Tibial nerve (tissue), 4 donors: Measurements from ENCODE around the gene ILF2.

ENCODE experiments used
- CTCF ChIP-seq, 5 experiments: fragments of 200-600 bp in 3 of 5; fragments of 450-650 bp in 2 of 5; sonication (generic) in 3 of 5; IDR thresholded peaks; one replicate each; pipeline ENCODE4 v1.5.1; 2016 to 2019; ENCODE audit warnings: antibody characterized with exemption in 5 of 5, mild to moderate bottlenecking in 3 of 5, moderate library complexity in 2 of 5
- EP300 ChIP-seq, 2 donors: sonication (generic); formaldehyde crosslinking; IDR thresholded peaks; one replicate each; pipeline ENCODE4 v1.6.1; 2017; ENCODE audit warnings: antibody characterized with exemption in 2 of 2, mild to moderate bottlenecking in 1 of 2

DNA sequence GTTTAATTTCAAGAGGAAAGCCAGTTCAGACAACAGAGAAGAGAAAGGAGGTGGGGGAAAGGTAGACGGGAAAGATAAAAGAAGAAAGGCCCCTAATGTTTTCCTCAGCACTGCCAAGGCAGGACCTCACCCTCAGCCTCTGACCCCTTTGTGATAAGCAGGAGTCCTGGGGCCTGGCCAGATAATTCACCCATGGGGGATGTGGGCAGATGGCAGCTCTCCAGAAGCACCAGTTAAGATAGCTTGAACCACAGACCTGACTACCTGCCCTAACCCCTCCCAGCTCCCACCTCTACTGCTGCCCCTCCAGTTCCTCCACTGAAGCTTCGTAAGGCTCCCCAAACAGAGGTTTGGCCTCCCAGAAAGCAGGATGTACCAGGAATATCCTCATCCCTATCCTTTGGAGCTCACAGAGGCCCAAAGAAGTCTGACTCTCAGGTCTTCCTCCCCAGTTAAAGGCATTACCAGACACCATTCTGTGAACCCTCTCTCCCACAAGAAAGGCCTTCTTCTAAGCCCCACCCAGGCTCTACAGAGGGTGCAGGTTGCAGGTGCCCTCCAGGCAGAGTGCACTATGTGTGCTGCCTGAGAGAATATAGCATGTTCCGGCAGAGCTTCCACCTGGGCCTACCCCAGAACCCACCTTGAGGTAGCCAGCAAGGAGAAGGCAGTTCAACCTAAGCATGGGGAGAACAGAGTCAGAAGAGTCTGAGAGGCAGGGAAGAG is 21.5 kb downstream of the ILF2 start:
- TF ChIP-seq CTCF (IDR thresholded peaks at IDR 0.05) (no peak), EP300 (IDR thresholded peaks at IDR 0.05) (no peak)
